Stimulated activated CD8-positive, alpha-beta memory T cell treated with anti-CD3 and anti-CD28 coated beads, Interleukin-12 subunit alpha, Interleukin-12 subunit beta, amount 100 ng/mL, for 4 hours (primary cell): ENCODE measurements around the gene AGBL3.
"Not testable (repeated sequence)": the region's sequence is repeated elsewhere in the genome, so short reads cannot be mapped to it uniquely, and the experiment has no call there.

Experiments used
- DNase-seq: peaks from one replicate; pipeline ENCODE4 v3.0.0-alpha.2; 2020; ENCODE audit warnings: low read depth

AGBL3 gene

DNA sequence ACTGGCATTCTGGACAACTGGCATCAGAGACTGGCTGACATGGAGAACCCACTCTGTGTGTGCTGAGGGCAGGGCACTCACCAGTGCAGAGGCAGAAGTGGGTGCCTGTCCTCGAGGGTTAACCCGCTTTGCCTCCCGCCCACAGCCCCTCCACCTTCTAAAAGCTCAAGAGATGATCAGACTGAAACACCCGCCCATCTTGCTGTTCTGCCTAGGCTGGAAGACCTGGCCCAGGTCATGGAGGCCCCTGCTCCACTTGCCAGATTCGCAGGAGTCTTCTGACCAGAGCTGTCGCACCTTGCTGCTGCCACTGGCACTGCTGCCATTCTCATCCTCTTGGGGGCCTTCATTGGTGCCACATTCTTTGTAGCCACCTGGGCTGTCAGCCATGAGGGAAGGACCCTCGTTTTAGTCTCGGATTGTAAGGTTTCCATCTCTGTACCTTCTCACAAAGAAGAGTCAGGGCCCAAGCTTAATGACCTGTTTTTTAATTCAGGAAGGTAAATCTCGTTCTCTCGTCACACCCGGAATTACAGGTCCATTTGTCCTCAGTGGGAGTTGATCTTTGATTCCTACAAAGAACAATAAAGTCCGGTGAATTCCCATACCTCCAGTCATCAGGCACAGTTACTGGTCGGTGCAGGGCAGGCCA is 182.3 kb downstream of the AGBL3 start:
- no peak for DNase-seq

DNA sequence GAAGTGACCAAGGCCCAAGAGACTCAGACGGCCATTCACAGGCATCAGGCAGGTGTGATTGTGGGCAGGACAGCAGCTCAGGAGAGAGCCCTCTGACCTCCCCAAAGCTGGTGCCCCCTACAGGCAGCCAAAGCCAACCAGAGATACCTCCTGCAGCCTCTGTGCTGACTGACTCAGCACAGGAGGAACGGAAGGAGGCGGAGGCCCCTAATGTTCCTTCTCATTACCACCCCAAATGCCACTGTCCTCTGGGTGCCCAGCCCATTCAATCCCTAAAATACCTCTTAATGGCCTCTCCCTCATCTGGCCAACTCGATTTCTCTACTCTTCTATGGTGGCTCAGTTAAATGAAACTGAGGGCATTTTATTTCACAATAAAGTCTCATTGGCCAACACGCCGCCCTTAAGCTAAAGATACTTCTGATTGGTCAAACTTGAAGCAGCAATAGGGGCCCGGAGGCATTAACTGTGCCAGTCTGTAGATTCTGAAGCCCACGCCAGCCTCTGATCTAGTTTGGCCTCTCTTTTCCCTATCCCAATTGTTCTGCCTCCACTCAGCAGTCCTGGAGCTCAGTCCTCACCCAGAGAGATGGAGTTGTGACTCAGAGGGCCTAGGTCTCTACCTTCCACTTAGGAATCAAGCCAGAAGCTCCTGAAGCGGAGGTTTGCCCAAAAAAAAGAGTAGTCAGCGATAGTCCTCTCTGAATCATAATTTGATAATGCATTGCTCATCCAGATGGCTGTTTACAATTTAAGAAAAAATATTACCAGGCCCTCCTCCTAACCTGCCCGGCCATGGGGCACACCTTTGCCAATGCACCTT is 183.0 kb downstream of the AGBL3 start:
- DNase-seq, result no peak

DNA sequence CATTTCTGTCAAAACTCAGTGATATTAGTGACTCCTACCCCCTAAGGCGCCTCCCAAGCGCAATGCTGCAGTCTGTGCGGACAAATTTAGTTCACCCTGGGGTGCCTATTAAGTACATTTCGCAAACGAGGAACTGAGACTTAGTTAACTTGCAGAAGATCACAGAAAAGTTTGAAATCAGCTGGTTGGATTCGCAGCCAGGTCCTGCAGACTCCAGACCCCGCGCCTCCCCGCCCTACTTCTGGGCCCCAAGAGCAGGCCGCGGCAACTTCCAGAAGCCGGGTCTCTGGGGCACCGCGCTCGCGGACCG is 183.6 kb downstream of the AGBL3 start:
- DNase-seq, result no peak

DNA sequence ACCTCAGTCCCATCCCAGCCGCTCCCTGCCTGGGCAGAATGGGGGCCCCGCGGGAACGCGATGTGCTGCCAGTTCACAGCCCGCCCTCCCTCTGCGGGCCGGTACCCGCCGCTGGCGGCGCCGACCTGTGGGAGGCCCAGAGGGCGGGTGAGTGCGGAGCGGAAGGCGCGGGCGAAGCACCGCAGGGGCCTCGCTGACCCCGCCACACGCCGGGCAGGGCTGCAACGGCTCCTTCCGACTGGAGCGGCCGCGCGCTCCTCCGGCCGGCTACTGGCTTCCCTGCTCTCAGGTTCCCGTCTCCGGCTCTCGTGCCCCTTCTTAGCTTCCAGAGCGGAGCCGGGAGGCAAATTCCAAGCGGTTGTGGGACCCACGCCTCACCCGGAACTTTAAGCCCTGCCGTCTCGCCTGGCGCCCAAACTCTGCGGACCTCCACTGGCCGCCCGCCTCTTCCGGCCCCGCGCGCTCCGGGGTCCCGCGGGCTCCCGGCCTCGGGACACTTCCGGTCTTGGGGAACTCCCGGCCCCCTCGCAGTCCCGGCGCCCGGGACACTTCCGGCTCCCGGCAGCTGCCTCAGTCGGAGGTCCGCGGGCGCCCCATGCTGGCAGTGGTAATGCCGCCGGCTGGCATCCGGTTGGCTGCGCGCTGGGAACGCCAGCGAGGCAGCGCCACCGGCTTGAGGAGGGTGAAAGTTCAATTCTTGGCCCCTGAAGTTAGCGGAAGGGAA is 184.1 kb downstream of the AGBL3 start, which contains the start of gene CYREN:
TSS of gene CYREN (minus strand) at position 434 of the 724 bp plus-strand sequence. CDS start 1,785 bp downstream, outside the sequence.
- DNase-seq, result peak; percentile 84

DNA sequence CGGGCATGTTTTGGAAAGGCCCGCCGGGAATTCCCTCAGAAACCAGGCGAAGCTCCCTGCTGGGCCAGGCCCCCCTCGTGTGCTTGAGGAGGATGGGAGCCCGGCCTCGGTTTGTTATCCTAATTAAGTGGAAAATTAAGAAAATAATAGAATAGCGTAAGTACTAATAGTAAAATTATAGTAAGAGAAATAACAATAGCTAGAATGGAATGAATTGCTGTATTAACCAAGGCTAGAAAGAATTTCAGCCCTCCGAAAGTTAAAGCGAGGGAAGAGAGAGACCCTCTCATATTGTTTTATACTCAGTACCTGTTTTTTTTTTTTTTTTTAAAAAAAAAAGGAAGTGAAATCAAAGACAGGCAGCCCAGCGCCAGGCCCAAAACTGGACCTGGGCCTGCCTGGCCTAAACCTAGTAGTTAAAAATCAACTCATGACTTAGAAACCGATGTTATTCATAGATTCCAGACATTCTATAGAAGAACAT is 184.7 kb downstream of the AGBL3 start:
- DNase-seq, result not testable (repeated sequence)

DNA sequence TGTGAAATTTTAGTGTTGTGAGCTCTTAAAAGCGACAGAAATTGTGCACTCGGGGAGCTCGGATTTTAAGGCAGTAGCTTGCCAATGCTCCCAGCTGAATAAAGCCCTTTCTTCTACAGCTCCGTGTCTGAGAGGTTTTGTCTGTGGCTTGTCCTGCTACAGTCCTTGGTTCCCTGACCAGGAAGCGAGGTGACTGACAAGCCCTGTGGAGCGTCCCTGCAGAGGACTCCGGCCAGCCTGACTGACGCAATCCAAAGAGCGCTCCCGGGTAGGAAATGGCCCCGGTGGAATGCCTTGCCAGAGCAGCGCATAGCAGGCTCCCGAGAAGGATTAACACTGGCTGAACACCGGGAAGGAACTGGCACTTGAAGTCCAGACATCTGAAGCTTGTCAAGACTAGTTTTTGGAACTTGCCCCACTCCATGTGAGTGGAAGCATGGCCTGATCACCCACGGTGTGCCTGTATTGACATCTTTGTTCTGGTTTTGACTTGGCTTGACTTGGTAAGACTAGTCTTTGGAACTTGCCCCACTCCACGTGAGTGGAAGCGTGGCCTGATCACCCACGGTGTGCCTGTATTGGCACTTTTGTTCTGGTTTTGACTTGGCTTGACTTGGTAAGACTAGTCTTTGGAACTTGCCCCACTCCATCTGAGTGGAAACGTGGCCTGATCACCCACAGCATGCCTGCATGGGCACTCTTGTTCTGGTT is 185.4 kb downstream of the AGBL3 start:
- DNase-seq, result not testable (repeated sequence)

DNA sequence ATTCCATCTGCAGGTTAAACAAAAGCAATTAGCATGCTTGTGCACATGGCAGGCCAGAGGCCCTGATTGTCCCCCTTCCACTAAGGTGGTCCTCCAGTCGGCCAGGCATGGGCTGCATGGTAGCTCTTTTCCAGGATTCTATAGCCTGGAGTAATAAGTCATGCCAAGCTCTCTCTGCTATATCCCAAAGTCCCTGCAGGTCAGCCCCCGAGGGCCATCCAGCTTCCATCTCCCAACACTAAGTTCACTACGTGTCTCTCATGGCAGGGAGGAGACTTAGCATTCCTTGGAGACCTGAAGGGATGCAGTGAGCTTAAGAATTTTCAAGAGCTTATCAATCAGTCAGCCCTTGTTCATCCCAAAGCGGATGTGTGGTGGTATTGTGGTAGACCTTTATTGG is 187.6 kb downstream of the AGBL3 start:
- not testable (repeated sequence) for DNase-seq

DNA sequence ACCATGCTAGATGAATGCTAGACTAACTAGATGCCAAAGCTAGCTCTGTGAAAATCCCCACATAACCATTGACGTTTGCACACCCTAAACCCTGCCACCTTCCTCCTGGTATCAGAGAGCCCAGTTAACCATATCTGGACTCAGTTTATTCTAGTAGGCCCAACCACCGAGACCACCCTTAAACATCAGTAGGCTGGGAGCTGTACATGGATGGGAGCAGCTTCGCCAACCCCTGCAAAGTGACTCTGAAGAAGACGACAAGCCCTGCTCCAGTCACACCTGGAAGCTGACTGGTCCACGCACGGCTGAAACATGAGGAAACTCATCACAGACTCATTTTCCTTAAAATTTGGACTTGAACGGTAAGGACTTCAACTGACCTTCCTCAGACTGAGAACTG is 188.6 kb downstream of the AGBL3 start:
- no peak for DNase-seq

DNA sequence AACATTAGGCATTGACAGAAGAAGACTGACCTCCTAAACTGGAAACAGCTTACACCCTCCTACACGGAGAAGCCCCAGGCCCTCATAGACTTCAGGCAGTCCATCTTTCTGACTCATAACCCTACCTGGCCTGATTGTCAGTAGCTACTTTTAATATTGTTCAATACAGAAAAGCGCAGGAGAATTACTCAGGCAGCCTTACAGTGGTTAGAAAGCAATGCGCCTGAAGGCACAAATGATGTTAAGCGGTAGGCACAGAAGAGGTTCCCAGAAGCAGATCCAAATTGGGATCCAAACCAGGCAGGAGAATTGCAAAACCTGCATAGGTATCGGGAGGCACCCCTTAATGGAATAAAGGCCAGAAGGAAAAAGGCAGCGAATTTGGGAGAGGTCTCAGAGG is 189.6 kb downstream of the AGBL3 start:
- DNase-seq, result no peak

DNA sequence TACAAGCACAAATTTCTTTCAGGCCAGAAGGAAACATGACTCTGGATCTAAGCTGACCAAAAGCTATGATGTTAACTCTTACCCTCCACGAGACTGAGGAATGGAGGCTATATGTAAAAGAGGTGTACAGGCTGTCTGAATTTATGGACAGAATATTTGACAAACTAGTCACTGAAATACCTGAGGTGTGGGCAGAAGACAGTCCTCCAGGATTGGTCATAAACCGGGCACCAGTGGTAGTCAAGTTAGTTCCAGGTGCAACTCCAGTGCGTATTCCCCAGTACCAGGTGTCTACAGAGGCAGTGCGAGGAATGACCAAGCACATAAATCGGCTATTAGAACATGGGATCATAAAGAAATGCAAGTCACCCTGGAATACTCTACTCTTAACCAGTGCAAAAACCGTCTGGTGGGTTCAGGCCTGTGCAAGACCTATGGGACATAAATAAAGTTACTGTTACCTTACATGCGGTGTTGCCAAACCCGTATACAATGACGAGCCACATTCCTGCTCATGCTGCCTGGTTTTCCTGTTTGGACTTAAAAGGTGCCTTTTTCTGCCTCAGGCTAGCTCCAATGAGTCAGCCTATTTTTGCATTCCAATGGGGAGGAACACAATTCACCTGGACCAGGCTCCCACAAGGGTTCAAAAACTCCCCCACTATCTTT is 190.9 kb downstream of the AGBL3 start:
- no peak for DNase-seq

DNA sequence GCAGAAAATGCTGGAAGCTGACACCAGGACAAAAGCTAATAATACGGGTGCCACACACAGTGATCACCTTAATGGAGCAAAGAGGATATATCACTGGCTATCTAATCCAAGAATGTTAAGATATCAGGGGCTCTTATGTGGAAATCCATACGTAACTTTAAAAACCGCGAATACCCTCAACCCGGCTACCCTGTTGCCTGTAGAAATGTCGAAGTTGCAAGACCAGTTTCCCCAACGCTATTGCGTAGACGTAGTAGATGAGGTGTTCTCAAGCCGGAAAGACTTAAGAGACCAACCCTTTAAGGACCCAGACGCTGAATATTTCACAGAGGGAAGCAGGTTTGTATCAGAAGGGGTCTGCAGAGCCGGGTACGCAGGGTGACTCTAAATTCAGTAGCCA is 192.1 kb downstream of the AGBL3 start:
- DNase-seq, result no peak

DNA sequence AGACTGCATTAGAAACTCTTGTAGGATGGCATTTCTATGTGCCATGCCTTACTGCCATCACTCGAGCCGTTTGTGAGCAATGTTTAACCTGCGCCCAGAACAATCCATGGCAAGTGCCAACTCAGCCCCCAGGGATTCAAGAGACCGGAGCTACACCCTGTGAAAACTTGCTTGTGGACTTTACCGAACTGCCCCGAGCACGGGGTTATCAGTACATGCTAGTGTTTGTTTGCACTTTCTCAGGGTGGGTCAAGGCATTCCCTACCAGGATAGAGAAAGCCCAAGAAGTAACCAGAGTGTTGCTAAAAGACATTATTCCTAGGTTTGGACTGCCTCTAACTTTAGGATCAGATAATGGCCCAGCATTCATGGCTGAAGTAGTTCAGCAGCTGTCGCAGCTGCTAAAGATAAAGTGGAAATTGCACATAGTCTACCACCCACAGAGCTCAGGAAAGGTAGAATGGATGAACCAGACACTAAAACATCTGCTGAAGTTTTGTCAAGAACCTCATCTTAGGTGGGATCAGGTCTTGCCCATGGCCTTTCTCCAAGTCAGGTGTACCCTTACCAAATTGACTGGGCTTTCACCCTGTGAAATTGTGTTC is 193.1 kb downstream of the AGBL3 start:
- no peak for DNase-seq

DNA sequence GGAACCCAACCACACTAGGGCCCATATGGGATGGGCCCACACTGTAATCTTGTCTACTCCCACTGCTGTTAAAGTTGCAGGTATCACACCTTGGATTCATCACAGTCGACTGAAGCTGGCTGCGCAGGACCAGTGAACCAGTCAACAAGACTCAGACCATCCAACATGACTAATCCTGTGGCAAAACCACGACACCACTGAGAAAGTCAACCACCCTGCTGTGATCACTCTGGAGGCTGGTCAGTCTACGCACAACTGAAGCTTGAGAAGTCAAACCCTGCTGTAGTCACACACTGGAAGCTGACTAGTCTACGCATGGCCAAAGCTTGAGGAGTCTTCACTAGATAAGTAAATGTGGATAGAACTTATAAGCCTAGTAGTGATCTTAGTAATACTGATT is 193.8 kb downstream of the AGBL3 start:
- DNase-seq, result no peak

DNA sequence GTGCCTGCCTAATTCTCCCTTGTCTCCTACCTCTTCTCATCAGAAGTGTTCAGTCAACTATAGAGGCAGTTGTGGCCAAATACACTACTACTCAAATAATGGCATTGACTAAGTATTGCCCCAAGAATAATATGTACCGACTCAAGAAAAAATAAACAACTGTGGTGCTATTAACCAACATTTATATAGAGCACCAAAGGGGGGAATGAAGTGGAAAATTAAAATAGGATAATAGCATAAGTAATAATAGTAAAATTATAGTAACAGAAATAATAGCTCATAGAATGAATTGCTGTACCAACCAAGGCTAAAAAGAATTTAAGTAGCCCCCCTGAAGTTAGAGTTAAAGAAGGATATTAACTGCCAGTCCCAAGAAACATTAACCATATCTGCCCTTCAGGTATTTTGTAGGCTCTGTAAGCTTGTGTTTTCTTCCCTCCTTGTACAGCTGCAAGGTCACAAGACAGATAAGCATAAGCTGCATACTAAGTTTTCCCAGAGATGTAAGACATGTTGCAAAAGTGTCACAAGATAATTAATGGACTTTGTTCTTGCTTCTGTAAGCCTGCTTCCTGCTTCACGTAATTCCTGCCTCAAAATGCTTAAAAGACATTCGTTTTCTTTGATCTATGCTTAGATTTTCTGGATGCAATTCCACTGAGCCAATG is 195.1 kb downstream of the AGBL3 start:
- no peak for DNase-seq

DNA sequence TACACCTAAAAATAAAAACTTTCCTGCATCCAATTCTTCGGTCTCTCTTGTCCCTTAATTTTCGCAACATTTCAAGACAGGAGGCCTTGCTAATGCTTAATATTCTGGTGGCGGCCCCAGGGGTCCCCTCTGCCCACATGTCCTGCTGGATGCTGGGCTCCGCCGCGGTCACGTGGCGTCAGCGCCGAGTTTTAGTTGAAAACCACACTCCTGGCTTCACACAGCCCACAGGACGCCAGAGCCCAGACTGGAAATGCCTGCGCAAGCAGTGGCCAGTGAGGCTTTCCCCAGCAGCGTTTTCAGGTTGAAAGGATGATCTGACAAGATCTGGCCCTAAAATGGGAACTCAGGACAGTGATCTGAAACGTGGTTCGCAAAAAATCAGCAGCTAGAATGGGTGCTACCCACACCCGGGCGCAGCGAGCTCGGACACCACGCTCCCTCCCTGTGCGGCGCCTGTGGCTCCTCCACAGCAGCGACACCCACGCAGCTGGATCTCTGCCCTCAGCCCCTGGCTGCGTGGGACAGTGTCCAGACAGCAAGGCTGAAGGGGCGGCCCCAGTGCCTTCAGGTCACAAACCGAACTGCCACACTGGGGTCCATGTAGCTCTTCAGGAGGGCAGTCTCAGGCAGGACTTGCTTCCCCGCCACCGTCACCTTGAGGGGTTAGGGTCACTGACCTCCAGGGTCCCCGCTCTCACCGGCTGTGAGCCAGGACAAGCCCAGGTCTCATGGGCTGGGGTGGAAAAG is 195.8 kb downstream of the AGBL3 start:
- no peak for DNase-seq

DNA sequence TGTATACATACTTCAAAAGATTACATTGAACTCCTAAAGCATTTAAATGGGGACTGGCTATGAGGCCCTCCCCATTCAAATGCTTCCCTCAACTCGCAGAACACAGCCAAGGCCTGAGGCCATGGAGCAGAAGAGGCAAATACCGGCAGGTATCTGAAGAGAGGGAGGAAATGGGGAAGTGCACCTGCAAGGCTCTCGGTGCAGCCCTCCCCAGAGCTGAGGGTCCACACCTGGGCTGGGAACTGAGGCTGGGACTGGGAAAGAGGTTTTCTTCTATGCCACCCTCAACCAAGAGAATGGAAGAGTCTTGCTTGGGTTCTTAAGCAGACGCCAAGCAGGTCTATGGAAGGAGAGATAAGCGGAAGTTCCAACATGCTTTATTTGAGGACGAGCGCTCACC is 197.2 kb downstream of the AGBL3 start:
- DNase-seq, result no peak

DNA sequence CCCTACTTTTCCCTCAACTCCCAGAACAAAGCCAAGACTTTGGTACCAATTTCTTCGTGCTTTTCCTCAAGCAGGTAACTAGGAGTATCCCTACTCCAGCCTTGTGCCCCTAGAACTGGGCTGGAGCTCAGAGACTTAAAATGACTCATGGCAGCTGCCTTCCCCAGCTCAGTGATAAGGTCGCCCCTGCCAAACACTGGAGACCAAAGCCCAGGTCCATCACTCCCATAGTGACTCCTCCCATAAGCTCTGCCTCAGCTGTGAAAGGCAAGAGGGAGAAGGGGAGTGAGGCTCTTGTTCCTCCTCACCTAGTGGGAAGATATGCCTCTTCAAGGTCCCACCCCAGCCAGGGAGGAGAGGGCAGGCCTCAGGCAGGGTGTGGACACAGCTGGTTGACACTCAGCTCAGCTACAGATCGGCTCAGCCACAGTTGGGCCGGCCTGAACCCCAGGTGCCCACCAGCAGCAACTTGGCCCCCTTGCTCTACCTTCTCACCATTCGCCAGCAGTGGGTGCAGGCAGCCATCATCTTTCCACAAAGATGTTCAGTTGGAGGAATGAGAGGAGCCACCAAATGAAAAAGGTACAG is 198.0 kb downstream of the AGBL3 start:
- DNase-seq, result no peak
